HG03064 (cell line): ENCODE measurements around the gene GATAD2B.
"Not testable (repeated sequence)": the region's sequence is repeated elsewhere in the genome, so short reads cannot be mapped to it uniquely, and the experiment has no call there.

Source experiments
- ATAC-seq: cut with Tn5 transposase; IDR thresholded peaks from one replicate; pipeline ENCODE4 v1.9.1; 2021; ENCODE audit warnings: low read depth; ENCODE audit not compliant: unreplicated experiment

GATAD2B gene

GRCh38 chr1:153845158-153845557 is 77.6 kb downstream of the GATAD2B start:
- no peak for ATAC-seq

DNA sequence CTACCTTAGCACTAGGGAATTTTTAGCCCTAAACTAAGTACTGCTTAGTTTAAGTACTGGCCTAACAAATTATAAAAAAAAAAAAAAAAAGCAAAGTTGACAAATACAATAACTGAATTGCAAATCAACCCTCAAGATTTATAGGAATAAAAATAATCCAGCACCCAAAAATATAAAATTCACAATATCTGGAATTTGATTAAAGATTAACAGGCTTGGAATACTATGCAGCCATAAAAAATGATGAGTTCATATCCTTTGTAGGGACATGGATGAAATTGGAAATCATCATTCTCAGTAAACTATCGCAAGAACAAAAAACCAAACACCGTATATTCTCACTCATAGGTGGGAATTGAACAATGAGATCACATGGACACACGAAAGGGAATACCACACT is 78.4 kb downstream of the GATAD2B start:
- ATAC-seq = not testable (repeated sequence)

DNA sequence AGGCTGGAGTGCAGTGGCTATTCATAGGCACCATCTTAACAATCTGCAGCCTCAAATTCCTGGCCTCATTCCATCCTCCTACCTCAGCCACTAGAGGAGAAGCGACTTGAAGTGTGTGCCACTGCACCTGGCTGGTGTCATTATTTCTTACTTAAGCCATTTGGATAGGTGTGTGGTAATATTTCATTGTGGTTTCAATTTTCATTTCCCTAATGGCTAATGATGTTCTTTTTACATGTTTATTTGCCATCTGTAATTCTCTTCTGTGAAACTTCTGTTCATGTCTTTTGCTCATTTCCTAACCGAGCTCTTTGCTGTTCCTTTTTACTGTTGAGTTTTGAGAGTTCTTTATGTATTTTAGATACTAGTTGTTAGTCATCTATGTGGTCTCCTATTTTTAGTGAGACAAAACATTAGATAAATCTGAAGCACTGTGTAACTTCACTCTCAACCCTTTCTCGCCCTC is 80.7 kb downstream of the GATAD2B start:
- ATAC-seq = peak; percentile 70

GRCh38 chr1:153841463-153841994 is 81.2 kb downstream of the GATAD2B start:
- no peak for ATAC-seq

GRCh38 chr1:153840774-153841173 is 82.0 kb downstream of the GATAD2B start:
- ATAC-seq = not testable (repeated sequence)

- ATAC-seq = not testable (repeated sequence)
These were observed 88.8 kb downstream of the GATAD2B start for GRCh38 chr1:153833968-153834367.

GRCh38 chr1:153833171-153833570 is 89.6 kb downstream of the GATAD2B start:
- no peak for ATAC-seq

DNA sequence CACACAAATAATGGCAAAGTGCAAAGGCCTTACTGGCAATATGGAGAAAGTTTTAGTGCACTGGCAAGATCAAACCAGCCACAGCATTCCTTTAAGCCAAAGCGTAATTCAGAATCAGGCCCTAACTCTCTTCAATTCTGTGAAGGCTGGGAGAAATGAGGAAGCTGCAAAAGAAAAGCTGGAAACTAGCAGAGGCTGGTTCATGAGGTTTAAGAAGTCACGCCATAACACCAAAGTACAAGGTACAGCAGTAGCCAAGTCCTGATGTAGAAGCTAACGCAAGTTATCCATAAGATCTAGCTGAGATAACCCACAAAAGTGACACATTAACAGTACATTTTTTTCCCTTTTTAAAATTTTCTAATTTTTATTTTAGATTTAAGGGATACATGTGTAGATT is 90.5 kb downstream of the GATAD2B start:
- no peak for ATAC-seq

DNA sequence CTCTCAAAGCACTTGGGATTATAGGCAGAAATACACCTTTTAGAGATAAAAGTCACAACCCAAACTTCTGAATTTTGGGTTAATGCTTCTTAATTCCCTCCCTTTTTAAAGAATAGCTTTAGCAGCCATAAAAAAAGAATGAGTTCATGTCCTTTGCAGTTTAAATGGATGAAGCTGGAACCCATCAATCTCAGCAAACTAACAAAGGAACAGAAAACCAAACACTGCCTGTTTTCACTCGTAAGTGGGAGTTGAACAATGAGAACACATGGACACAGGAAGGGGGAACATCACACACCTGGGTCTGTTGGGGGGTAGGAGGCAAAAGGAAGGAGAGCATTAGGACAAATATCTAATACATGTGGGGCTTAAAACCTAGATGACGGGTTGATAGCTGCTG is 91.7 kb downstream of the GATAD2B start:
- no peak for ATAC-seq

DNA sequence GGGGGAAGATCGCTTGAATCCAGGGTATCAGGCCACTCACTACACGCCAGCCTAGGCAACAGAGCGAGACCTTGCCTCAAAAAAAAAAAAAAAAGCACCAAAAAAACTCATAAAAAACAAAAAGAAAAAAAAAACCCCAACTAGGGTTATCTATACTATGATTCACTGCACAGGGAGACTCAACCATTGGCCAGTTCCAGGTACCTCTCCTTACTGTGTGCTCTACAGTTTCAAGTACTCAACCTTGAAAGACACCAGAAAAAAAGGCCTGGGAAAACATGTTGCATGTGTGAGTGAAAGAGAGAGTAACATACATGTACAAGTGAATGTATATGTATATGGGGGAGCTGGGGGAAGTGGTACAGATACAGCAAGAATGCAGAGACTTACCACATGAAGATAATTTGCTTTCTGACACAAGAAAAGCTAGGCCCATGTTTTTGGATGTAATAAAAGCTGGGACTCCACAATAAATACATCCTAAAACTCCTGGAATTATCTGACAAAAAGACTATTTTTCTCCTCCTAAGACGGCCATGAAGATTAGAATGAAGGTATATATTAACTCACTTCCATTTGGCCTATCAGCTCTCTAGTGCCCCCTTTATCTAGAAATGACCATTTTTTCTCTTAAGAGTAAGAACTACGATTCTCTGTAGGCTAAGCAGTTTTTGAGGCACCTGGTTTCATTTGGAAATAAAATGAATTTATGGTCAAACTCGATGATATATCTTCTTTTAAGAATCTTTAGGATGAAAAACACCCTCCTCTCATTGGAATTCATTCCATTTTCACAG is 95.4 kb downstream of the GATAD2B start:
- no peak for ATAC-seq

GRCh38 chr1:153818876-153819275 is 103.9 kb downstream of the GATAD2B start:
- ATAC-seq = no peak

GRCh38 chr1:153816283-153816889 is 106.4 kb downstream of the GATAD2B start:
- ATAC-seq = no peak

DNA sequence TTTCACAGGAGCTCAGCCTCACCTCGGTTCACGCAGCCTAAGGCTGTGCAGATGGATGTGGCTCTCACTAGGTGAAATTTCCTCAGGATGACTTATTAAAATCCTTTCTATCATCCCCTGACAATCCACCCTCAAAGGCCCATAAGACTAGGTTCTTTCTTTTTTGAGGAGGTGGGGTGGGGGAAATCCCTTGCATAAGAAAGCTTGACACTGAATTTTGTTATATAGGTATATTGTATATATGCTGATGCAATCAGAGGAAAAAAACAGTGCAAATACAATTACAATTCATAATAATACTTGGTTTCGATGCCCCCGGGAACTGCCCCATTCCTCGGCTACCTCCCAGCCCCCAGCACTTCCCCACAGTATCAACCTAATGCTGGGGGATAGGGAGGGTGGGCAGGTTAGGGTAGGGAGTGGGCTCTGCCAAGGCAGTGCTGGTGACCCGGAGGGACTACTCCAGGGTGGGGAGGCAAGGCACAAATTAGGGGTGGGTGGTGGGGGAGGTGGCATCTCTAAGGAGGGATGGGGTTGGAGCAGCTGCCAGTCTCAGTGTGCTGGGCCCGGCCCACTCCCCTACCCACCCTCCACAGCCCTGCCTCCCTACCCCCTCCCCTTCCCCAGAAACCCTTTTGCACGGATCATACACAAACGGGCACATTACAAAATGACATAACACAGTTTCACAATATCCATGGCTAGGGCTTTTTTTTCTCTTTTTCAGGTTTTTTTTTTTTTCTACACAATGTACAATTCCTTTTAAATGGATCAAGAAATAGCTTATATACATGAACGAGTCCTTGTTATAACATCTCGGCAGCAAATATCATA is 116.7 kb downstream of the GATAD2B start:
- ATAC-seq = no peak

GRCh38 chr1:153805042-153805745 is 117.6 kb downstream of the GATAD2B start:
- ATAC-seq = peak; percentile 78

- ATAC-seq = no peak
These were observed 118.7 kb downstream of the GATAD2B start for GRCh38 chr1:153804112-153804511.

GRCh38 chr1:153803470-153804056 is 119.2 kb downstream of the GATAD2B start:
- no peak for ATAC-seq

- no peak for ATAC-seq
These were observed 120.7 kb downstream of the GATAD2B start for GRCh38 chr1:153801786-153802697.

DNA sequence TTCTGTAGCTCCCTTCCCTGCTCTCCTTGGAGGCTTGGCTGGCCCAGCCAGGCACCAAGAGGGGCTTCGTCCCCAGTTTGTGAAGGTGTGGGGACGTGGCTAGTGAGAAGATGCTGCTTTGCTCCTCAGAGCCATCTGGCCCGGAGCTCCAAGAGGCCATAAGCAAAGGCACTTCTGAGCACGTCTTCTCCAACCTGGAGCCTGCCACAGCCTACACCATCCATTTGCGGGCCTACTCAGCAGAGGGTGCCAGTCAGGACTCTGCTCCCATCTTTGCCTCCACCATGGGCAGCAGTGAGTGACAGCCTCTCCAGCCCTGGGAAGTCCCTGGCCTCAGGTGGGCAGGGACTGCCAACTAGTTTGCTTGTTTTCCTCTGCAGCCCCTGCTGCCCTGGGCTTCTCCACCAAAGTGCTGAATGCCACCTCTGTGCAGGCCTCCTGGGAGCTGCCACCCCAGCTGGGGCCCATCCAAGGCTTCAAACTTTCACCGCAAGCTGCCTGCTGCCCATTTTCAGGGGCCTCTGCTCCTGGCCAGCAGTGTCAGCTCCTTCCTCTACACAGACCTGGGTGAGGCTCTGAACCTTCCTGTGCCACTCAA is 121.6 kb downstream of the GATAD2B start:
- ATAC-seq = no peak

DNA sequence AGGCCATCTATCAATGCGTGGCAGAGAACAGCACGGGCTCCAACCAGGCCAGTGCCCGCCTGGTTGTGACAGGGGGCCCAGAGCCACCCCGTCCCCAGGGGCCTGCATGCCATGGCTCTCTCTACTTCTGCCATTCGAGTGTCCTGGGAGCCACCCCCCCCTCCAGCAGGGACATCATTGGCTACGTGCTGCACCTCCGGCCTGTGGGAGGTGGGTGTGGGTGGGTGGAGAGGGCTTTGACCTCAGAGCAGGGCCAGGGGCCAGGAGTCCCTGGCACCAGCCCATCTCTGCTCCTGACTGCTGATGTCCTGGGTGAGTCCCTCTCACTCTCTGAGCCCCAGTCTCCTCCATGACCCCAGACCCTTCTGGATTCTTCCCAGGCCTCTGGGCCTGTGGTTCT is 122.3 kb downstream of the GATAD2B start:
- ATAC-seq = no peak
